ENCODE measurements around the gene IFT43. TPM values are rescaled to one million over a fixed set of nuclear protein-coding genes. Genes with fewer than 3 reads are reported as not detected.
A peak's percentile ranks its signal among the peaks of the same experiment; 100 is the strongest.

Gene IFT43
- total RNA-seq, 1 experiment from 2014 or later = 20.0 TPM

GRCh38 chr14:75979071-75979571 is 6.4 kb upstream of the IFT43 start:
- CTCF ChIA-PET = interaction anchor here (0.7 to 2.2 kb wide), 4 partner anchors 72 to 270 kb away, joined by 3 to 11 read pairs (median 8); no protein-coding TSS in a partner anchor
- Histone ChIP-seq H3K9me3 (ENCODE audit: control insufficient read depth, insufficient read depth, low read depth, low read length) (no peaks in the 10 kb centered on the region), H3K27me3 (ENCODE audit: control insufficient read depth, insufficient read depth, low read length) (no peaks in the 10 kb centered on the region), H3K4me3 (ENCODE audit: low read depth in 2 of 2, low read length in 2 of 2) (no peak overlapping the region), H3K36me3 (ENCODE audit: control insufficient read depth, insufficient read depth, low read length) (no peaks in the 10 kb centered on the region), H3K4me1 (ENCODE audit: control insufficient read depth, insufficient read depth, low read length) (peaks cover 10% of the 10 kb centered on the region), H3K27ac (ENCODE audit: low read length) (no peak overlapping the region)
- no peak for DNase-seq (ENCODE audit: low read depth, low spot score)
- in situ Hi-C loops (cut with HindIII; ENCODE audit: low pct_unique_long_range_greater_than_20kb, low sequenced_read_pairs) = no loop called here
- no peak for ATAC-seq
- intact Hi-C loops (cut with micrococcal nuclease; ENCODE audit: unreplicated experiment) = no loop called here
- TF ChIP-seq POLR2AphosphoS5 (IDR thresholded peaks at IDR 0.05; ENCODE audit: low read depth, low read length) = no peak
- TF ChIP-seq CTCF (IDR thresholded peaks at IDR 0.05) = peak; percentile 74
- BruUV-seq (replicated peaks) = no TSS peak
- POLR2A ChIA-PET = no interaction called here

- POLR2A ChIA-PET = interaction anchor here (0.6 kb wide), 1 partner anchor 95 kb away, joined by 9 read pairs; no protein-coding TSS in a partner anchor
- Histone ChIP-seq H3K9me3 (ENCODE audit: control insufficient read depth, insufficient read depth, low read depth, low read length) (no peaks in the 10 kb centered on the region), H3K4me3 (ENCODE audit: low read depth in 2 of 2, low read length in 2 of 2) (no peak overlapping the region), H3K27ac (ENCODE audit: low read length) (no peak overlapping the region), H3K27me3 (ENCODE audit: control insufficient read depth, insufficient read depth, low read length) (no peaks in the 10 kb centered on the region), H3K4me1 (ENCODE audit: control insufficient read depth, insufficient read depth, low read length) (peaks cover 10% of the 10 kb centered on the region), H3K36me3 (ENCODE audit: control insufficient read depth, insufficient read depth, low read length) (no peaks in the 10 kb centered on the region)
- DNase-seq (ENCODE audit: low read depth, low spot score) (no peak), ATAC-seq (no peak)
- in situ Hi-C loops (cut with HindIII; ENCODE audit: low pct_unique_long_range_greater_than_20kb, low sequenced_read_pairs) = no loop called here
- CTCF ChIA-PET = interaction anchor here (0.7 to 2.2 kb wide), 5 partner anchors 73 to 271 kb away, joined by 3 to 11 read pairs (median 8); no protein-coding TSS in a partner anchor
- no TSS peak for BruUV-seq (replicated peaks)
- intact Hi-C loops (cut with micrococcal nuclease; ENCODE audit: unreplicated experiment) = loop anchor here (5.0 kb wide), 1 partner anchor 73 kb away; no protein-coding TSS in a partner anchor
- TF ChIP-seq REST (IDR thresholded peaks at IDR 0.05; ENCODE audit: insufficient read depth in 1 of 2, low read depth in 2 of 2, low read length in 1 of 2) (no peak), TCF7L2 (IDR thresholded peaks at IDR 0.05; ENCODE audit: low read depth, low read length) (no peak), POLR2AphosphoS5 (IDR thresholded peaks at IDR 0.05; ENCODE audit: low read depth, low read length) (no peak), CTCF (IDR thresholded peaks at IDR 0.05) (no peak)
Measured at GRCh38 chr14:75979648-75980565, 5.7 kb upstream of the IFT43 start.

All from Panc1 (cell line).